ENCODE data around the gene EPB41L5.

- TF ChIP-seq POLR2A (IDR thresholded peaks at IDR 0.05; ENCODE audit: low read length) (no peak), GATA1 (IDR thresholded peaks at IDR 0.05; ENCODE audit: low read depth, low read length) (no peak)
Observed at GRCh38 chr2:120018549-120018948, 5.7 kb downstream of the EPB41L5 start.

Measured in erythroblast (primary cell).